HepG2 (cell line): Measurements from ENCODE around the gene WWTR1. TPM values are rescaled to one million over a fixed set of nuclear protein-coding genes. Genes with fewer than 3 reads are reported as not detected.
A peak's percentile ranks its signal among the peaks of the same experiment; 100 is the strongest.

Experiments
- DMTF1 ChIP-seq: sonication (generic); formaldehyde crosslinking; IDR thresholded peaks from 2 replicates; pipeline ENCODE4 v1.4.0; 2020; ENCODE audit warnings: mild to moderate bottlenecking, missing genetic modification reagents
- ETV5 ChIP-seq: IDR thresholded peaks from 2 replicates; pipeline ENCODE4 v1.6.1; 2018; ENCODE audit warnings: missing biosample characterization, missing genetic modification reagents, inconsistent platforms, borderline replicate concordance
- FIP1L1 ChIP-seq: fragments of 200-400 bp; formaldehyde crosslinking; IDR thresholded peaks from 2 replicates; pipeline ENCODE4 v1.6.1; 2018; ENCODE audit warnings: low read depth, mild to moderate bottlenecking, low read length, moderate library complexity, borderline replicate concordance; ENCODE audit not compliant: insufficient read depth
- MTA3 ChIP-seq: sonication (generic); formaldehyde crosslinking; IDR thresholded peaks from 2 replicates; pipeline ENCODE4 v1.4.0; 2020; ENCODE audit warnings: missing genetic modification reagents
- MXD4 ChIP-seq: IDR thresholded peaks from 2 replicates; pipeline ENCODE4 v1.6.1; 2016; ENCODE audit warnings: mild to moderate bottlenecking, missing biosample characterization, missing genetic modification reagents
- NFKBIZ ChIP-seq: IDR thresholded peaks from 2 replicates; pipeline ENCODE4 v1.6.1; 2018; ENCODE audit warnings: missing genetic modification reagents, missing compliant biosample characterization
- PAXIP1 ChIP-seq: sonication (generic); formaldehyde crosslinking; conservative IDR thresholded peaks from 2 replicates; pipeline ENCODE4 v1.4.0; 2020; ENCODE audit warnings: mild to moderate bottlenecking, missing genetic modification reagents, moderate library complexity
- PPARG ChIP-seq: conservative IDR thresholded peaks from 2 replicates; pipeline ENCODE4 v1.6.1; 2016; ENCODE audit warnings: missing biosample characterization, missing genetic modification reagents
- RBFOX2 ChIP-seq: fragments of 200-400 bp; formaldehyde crosslinking; IDR thresholded peaks from 2 replicates; pipeline ENCODE4 v1.6.1; 2017; ENCODE audit warnings: low read depth, mild to moderate bottlenecking, low read length
- SKIL ChIP-seq: sonication (generic); formaldehyde crosslinking; IDR thresholded peaks from 2 replicates; pipeline ENCODE4 v1.8.0; 2022; ENCODE audit warnings: missing genetic modification reagents, mild to moderate bottlenecking, moderate library complexity, borderline replicate concordance
- TIGD3 ChIP-seq: sonication (generic); formaldehyde crosslinking; IDR thresholded peaks from 2 replicates; pipeline ENCODE4 v1.5.1; 2020; ENCODE audit warnings: mild to moderate bottlenecking, missing genetic modification reagents, borderline replicate concordance
- ZBTB7B ChIP-seq: sonication (generic); formaldehyde crosslinking; IDR thresholded peaks from 2 replicates; pipeline ENCODE4 v1.4.0; 2020; ENCODE audit warnings: missing genetic modification reagents
- ZNF547 ChIP-seq: sonication (generic); formaldehyde crosslinking; IDR thresholded peaks from 2 replicates; pipeline ENCODE4 v1.5.1; 2020; ENCODE audit warnings: mild to moderate bottlenecking, missing genetic modification reagents
- ZNF687 ChIP-seq: sonication (generic); formaldehyde crosslinking; IDR thresholded peaks from 2 replicates; pipeline ENCODE4 v1.5.1; 2020; ENCODE audit warnings: mild to moderate bottlenecking, missing genetic modification reagents, moderate library complexity
- ZNF83 ChIP-seq: sonication (generic); formaldehyde crosslinking; IDR thresholded peaks from 2 replicates; pipeline ENCODE4 v1.4.0; 2020; ENCODE audit warnings: missing genetic modification reagents, mild to moderate bottlenecking, borderline replicate concordance
- ZNF891 ChIP-seq: sonication (generic); formaldehyde crosslinking; IDR thresholded peaks from 2 replicates; pipeline ENCODE4 v1.5.0; 2020; ENCODE audit warnings: mild to moderate bottlenecking, missing genetic modification reagents
- polyA plus RNA-seq, 8 experiments: library from polyadenylated mRNA; depleted of rRNA in 3 of 8; stranded (reverse) in 7 of 8; unstranded in 1 of 8; fragments of >200 nt; fragmentation: Illumina TruSeq in 4 of 8; extraction: Trizol in 4 of 8; gene quantifications; 2 replicates each; pipeline versions ENCODE4 v1.2.1 to v1.2.3, GENCODE V29; 2011 to 2016; ENCODE audit warnings: low read depth in 4 of 8, missing spikeins in 1 of 8, mixed read lengths in 1 of 8; ENCODE audit not compliant: insufficient read depth in 1 of 8
- total RNA-seq, 5 experiments: library from RNA; depleted of rRNA; stranded (reverse); fragments of >200 nt; fragmentation: Illumina TruSeq; extraction: Trizol; gene quantifications; 2 replicates each; pipeline ENCODE4 v1.2.3, GENCODE V29; 2016; ENCODE audit warnings: low read depth in 1 of 5

The WWTR1 gene
- total and polyA plus RNA-seq, 2 of the 13 experiments (the other 11 are each of a cell fraction or from before 2014, with no cell fraction given) = 19.7 to 139 TPM

- no peak for TF ChIP-seq ZNF687 (CRISPR knock-in tag)
- no peak for TF ChIP-seq NFKBIZ (CRISPR knock-in tag)
- TF ChIP-seq ZBTB7B = no peak
- no peak for TF ChIP-seq MXD4
- 0 out of 2 replicates have a peak, but pooled peaks have one; percentile 35 for TF ChIP-seq PPARG (CRISPR knock-in tag)
- no peak for TF ChIP-seq SKIL
- peak; percentile 79; the same call in 1 of the 2 replicates for TF ChIP-seq ETV5
- TF ChIP-seq PAXIP1 = peak; percentile 65
- TF ChIP-seq RBFOX2 = no peak
- TF ChIP-seq MTA3 (CRISPR knock-in tag) = no peak
- no peak for TF ChIP-seq TIGD3 (CRISPR knock-in tag)
- no peak for TF ChIP-seq ZNF891 (CRISPR knock-in tag)
- TF ChIP-seq FIP1L1 = no peak
- TF ChIP-seq DMTF1 (CRISPR knock-in tag) = no peak
- no peak for TF ChIP-seq ZNF83 (CRISPR knock-in tag)
- no peak for TF ChIP-seq ZNF547
Measured at GRCh38 chr3:149615731-149616221, 42.0 kb downstream of the WWTR1 start (continued).
